NK-92 treated with Interleukin-12 subunit alpha and Interleukin-12 subunit beta, amount 100 ng/mL, for 24 hours (cell line): ENCODE results near the gene MICU1.

Source experiments
- DNase-seq: peaks from one replicate; lab custom pipeline; 2025; lab: John Stamatoyannopoulos, UW

MICU1 gene

DNA sequence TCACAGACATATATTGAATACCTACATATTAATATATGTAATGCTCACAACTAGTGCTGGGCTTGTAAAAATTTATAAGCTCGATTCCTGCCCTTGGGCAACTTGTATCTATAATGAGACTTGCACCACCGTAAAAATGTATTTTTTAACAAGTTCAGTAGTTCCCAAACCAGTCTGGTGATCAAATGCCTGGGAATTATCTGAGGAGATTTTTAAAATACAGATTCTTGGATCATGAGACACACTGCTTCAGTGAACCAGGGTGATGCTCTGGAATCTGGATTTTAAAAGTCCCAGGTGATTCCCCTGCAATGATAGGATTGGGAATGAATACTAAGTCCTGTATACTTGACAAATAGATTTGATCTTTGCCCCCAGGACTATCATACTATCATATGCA is 4.3 kb upstream of the MICU1 start:
- DNase-seq: no peak

DNA sequence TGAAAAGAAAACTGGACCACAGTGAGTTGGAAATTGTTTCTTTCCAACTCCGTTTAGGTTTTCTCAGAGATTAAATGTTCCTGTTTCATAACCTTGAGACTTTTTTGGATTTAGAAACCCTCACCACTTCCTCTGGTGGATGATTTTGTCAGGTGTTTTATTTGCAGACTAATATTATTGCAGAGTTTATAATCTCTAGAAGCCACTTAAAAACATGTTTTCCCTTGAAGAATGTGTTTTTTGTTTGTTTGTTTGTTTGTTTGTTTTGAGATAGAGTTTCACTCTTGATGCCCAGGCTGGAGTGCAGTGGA is 520 bp upstream of the MICU1 start:
- DNase-seq: no peak

DNA sequence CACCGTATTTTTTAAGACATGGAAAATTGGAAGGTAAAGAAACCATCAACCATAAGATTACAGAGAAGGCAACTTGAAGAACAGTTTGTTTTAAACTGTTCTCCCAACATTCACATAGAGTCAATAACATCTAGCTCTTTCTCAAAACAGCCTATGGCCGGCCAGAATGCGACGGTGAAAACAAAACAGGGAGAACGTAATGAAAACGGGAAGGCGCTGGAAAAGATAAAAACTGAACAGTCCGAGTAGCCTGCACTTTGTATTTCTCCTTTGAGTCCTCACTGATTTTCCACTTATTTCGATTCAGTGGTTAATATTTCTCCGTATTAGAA is 637 bp downstream of the MICU1 start:
- DNase-seq: no peak

DNA sequence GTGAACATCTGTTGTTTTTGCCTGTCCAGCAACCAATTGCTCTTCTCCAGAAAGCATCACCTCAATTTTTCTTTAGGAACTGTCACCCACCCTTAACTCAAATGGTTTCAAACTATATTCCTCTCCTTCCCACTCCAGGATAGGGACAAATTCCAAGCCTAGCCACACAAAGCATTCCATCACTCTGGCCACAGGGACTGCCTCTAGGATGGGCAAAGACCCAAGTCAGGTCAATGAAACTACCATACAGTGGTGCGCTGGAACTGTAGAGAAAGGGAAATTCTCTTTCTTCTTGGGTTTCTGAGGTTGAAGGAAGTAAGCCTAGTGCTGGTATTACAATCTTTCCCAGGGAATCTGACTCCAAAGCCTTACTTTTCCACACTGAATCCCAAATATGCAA is 3.6 kb downstream of the MICU1 start:
- no peak for DNase-seq

DNA sequence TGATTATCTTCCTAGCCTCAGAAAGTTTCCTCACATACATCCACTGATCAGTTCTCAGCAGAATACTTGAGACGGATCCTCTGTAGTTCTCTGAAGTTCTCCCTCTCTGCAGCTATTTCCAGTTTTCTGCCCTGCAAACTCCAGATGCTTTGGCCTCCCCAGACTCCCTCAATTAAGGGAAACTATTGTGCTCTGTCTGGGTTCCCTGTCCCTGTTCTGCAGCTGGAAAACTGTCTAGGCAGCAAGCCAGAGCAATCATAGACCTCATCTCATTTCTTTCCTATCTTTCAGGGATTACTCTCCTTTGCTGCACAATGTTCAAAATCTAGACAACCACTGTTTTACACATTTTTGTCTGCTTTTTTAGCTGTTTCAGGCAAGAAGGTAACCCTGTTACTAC is 9.2 kb downstream of the MICU1 start:
- DNase-seq: no peak

DNA sequence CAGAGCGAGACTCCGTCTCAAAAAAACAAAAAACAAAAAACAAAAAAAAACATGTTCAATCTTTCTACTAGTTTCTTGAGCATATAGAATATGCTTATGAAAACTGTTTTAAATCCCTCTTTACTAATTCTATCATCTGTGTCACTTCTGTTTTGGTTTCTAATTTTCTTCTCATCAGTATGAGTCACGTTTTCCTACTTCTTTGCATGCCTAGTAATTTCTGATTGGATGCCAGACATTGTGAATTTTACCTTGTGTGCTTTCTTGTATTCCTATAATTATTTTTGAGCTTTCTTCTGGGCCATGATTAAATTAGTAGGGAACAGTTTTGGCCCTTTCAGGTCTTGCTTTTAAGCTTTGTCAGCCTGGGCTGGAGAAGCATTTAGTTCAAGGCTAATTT is 9.9 kb downstream of the MICU1 start:
- no peak for DNase-seq

DNA sequence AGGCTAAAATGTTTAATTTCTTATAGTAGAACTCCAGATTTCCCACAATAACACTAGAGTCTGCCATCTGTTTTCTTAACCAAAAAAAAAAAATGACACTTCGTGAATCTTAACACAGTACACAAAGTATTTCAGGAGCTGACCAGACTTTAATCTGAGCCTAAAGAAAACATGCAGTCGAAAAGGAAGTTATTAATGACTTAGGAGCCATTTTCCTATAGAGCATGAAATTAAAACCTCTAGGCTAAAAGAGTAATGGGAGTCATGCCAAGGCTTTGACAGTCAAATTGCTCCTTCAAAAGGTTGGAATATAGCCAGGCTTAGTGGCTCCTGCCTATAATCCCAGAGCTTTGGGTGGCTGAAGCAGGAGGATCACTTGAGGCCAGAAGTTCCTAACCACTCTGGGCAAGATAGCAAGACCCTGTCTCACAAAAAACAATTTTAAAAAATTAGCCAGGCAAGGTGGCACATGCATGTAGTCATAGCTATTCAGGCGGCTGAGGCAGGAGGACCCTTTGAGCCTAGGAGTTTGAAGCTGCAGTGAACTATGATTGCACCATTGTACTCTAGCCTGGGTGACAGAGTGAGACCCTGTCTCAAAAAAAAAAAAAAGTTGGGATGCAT is 13.6 kb downstream of the MICU1 start:
- no peak for DNase-seq

DNA sequence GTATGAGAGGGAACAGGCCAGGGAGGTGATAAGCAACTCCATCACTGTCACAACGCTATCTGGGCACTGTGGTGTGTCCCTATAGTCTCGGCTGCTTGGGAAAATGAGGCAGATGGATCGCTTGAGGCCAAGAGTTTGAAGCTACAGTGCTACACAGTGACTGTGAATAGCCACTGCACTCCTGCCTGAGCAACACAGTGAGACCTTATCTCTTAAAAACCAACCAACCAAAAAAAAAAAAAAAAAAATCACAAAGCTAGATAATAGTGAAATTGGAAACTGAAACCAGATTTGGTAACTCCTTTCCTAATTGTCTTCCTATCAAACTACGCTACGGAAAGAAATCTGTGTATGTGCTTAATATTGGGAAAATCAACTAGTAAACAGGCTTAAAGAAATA is 14.1 kb downstream of the MICU1 start:
- DNase-seq: no peak

DNA sequence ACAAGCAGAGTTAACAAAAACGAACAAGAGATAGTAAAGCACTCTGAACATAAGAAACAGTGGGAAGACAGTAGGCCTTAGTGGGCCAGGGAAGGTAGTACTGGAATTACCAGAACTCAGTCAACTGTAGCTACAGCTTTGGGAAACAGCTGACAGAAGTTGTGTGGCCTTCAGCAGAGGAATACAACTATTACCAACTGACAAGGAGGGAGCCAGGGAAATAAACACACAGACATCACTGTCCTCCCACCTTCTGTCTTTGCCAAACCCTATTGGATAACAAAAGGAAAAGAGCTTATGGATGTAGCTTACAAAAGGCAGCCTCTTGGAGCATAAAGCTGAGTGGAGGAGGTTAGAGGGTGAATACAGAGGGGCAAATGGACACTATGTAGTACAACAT is 15.4 kb downstream of the MICU1 start:
- DNase-seq: no peak

DNA sequence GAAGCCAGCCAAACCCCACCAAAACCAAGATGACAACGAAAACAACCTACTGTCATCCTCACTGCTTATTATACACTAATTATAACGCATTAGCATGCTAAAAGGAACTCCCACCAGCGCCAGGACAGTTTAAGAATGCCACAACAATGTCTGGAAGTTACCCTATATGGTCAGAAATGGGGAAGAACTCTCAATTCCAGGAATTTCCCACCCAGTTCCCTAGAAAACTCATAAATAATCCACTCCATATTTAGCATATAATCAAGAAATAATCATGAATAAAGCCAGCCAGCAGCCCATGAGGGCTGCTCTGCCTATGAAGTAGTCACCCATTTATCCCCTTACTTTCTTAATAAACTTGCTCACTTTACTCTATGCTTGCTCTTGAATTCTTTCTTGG is 20.8 kb downstream of the MICU1 start:
- no peak for DNase-seq

DNA sequence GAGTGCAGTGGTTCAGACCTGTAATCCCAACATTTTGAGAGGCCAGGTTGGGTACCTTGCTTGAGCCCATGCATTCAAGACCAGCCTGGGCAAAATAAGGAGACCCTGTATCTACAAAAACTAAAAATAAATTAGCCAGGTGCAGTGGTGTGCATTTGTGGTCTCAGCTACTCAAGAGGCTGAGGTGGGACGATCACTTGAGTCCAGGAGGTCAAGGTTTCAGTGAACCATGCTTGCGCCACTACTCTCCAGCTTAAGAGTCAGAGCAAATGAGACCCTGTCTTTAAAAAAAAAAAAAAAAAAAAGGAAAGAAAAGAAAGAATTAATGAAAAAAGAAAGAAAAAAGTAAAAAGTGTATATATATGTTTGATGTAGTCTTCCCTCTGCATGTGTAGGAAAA is 24.7 kb downstream of the MICU1 start:
- DNase-seq: no peak

DNA sequence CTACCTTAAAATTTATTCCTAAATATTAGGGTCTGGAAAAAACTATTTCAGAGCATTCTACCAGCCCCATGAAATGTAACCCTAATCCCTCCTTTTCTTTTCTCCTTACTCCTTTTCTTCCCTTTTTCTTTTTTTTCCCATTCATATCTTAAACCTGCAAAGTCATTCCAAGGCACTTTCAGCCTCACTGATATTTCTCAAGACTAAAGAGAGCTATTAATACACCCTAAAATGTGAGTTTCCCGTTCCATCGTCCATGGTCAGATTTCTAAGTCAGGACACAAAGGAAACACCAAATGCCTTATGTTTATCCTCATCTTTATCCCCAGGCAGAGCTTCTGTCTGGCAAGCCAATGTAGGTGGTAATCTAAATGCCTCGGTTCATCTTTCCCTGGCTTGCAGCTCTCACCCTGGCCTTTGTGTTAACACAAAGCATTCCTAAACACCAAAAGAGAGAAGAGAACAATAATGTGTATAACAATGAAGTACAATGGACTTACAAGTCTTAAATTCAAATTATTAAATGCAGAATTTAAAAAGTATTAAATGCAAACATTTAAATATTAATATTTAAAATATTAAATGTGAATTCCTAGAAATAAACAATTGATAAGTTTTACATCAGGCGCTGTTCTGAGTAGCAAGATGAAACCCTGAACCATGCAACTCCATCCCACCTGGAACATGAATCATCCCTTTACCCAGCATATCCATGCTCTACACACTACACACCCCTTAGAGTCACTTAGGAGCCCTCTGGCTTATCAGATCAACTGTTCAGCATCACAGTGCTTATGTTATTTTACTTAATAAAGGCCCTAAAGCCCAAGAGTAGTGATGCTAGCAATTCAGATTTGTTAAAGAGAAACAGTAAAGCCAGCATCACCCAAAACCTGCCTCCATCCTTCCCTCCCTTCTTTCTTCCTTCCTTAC is 26.8 kb downstream of the MICU1 start:
- no peak for DNase-seq

DNA sequence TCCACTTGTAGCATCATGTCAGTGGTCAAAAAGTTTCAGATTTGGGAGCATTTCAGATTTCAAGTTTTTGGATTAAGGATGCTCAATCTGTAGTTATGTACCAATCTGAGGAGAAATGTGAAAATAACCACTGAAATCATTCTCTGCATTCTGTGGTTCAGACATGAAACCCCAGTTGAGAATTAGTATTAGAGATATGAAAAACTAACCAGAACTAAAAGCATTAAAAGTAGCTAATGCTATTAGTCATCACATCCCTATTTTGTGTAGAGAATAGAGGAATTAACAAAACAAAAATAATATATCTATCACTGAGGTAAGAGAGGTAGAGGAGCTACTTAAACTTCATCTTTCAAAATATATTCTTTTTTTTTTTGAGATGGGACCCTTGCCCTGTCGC is 28.0 kb downstream of the MICU1 start:
- no peak for DNase-seq

DNA sequence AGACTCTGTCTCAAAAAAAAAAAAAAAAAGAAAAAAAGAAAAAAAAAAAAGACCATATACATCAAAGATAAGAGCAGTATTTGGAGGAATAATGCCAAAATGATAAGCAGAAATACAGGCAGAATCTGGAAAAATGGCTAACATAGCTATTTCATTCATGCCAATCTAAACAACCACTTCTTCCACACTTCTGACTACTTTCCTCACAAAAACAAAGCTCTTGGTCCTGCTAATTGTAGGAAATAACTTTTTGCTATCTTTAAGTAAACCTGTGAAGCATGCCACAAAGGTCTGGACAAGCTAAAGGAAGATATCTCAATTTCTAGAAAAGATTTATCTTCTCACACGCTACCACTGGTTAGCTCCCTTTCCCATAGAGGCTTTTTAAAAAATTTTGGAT is 30.4 kb downstream of the MICU1 start:
- no peak for DNase-seq

DNA sequence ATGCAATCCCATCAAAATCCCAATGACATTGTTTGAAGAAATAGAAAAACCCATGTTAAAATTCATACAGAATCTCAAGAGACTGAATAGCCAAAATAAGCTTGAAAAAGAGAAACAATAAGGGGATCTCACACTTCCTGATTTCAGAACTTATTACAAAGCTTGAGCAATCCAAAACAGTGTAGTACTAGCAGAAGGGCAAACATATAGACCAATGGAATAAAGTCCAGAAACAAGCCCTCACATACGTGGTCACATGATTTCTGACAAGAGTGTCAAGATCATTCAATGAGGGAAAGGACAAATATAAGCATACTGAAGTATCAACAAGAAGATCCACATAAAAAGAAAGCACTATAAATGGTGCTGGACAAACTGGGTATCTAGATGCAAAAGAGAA is 31.9 kb downstream of the MICU1 start:
- DNase-seq: no peak

DNA sequence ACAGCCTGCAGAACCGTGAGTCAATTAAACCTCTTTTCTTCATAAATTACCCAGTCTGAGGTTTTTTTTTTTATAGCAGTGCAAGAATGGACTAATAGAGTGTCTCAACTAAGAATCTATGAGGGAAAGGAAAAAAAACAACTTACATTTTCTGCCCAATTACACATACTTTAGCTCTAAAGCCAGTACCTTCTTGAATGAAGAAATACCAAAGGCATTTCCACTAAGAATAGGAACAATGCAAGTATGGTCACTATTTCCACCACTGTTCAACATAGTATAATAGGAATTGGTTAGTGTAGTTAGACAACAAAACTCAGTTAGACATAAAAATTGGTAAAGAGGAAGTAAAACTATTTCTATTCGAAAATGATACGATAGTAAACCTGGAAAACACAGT is 37.6 kb downstream of the MICU1 start:
- DNase-seq: no peak

DNA sequence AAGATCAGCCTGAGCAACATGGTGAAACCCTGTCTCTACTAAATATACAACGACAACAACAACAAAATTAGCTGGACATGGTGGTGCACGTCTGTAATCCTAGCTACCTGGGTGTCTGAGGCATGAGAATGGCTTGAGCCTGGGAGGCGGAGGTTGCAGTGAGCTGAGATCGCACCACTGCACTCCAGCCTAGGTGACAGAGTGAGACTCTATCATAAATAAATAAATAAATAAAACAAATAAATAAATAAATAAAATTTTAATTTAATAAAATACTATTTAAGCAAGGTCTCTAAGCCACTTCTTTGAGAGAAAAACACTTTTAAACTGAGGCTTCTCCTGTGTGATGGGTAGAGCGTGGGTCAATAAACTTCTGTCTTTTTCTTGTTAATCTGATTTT is 38.3 kb downstream of the MICU1 start:
- no peak for DNase-seq

DNA sequence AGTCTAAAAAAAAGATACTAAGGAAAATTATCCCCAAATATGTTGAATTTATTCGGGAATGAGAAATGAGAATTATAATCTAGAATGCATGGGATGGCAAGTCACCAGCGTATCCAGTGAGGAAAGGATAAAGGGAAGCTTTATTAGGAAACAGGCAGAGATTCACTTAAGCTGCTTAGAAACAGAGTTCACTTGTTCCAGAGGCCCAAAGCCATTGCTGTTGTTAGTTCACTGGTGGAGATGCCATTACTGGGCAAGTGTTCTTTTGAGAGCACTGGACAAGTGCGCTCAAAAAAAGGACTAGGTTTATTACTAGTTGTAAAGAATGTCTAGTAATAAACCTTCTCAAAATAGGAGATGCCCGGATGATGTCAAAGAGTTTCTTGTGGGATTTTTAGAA is 51.2 kb downstream of the MICU1 start:
- DNase-seq: no peak

DNA sequence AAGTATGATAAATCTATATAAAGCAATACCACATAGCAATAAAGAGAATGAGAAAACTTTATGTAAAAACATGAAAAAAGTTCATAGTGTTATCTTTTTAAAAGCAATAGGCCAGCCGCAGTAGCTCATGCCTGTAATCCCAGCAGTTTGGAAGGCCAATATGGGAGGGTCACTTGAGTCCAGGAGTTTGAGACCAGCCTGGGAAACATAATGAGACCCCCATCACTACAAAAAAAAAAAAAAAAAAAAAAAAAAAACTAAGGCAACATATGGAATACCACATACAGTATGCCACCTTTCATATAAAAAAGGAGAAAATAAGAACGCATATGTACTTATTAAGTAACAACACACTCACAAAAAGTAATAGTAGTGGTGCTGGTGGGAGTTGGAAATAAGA is 52.8 kb downstream of the MICU1 start:
- no peak for DNase-seq

DNA sequence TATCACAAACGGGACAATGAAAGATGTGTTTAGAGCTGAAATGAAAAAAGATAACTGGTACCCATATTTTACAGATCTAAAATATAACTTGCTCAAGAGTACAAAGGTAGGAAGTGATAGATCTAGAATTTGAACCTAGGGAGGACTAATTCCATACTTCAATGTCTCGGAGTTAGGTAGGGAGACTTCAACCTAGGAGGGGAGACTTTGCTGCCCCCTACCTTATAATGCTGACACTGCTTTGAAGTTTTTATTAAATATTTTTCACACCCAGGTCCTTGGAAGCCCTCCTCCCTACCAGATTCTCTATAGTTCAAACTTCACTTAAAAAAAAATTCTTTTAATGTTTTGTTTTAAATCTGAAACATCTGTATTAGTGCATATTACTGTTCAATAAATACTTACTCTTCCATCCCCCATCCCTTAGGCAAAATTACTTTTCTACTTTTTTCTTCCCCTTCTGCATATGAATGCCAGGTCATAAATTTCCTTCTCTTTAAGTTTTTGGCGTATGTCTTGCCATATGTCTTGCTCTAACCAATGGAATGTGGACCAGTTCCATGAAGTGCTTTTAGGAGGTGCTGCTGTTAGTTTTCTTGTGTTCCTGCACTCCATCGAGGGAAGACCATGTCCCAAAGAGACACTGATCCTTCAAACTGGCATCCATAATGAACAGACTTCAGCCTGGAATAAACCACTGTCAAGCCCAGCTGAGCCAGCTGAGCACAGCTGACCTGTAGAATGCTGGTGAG is 57.8 kb downstream of the MICU1 start:
- no peak for DNase-seq

DNA sequence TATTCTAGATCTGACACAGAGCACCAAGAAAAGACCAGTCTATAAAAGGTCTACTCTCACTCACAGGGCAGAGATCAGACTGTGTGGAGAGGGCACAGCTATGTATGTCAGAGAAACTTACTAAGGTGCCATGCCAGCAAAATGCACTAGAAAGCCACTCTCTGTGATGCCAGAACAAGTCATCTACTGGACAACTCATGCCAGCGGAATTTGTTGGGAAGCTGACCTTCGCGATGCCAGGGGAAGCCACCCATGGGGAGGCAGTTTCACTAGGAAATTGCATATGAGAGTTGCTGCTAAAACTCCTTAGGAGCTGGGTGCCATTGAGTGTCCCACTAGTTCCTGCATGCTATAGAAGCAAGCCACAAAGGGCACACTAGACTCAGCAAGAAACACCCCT is 58.5 kb downstream of the MICU1 start:
- no peak for DNase-seq

DNA sequence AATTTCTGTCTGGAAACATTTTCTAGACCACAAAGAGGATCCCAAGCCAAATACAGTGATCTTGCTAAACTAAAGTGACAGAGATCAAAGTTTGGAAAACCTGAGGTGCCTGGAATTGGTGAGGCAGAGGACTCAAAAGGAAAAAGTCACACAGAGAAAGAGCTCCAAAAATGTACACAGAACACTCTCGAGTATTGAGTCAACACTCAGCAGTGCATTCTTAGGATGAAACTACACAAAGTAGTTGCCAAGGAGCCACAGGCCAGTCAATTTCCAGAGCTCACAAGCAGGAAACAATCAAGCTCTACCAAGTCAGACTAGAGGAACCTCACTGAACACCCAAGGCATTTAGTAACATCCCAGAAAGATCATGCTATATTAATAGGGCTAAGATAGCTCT is 61.3 kb downstream of the MICU1 start:
- no peak for DNase-seq

DNA sequence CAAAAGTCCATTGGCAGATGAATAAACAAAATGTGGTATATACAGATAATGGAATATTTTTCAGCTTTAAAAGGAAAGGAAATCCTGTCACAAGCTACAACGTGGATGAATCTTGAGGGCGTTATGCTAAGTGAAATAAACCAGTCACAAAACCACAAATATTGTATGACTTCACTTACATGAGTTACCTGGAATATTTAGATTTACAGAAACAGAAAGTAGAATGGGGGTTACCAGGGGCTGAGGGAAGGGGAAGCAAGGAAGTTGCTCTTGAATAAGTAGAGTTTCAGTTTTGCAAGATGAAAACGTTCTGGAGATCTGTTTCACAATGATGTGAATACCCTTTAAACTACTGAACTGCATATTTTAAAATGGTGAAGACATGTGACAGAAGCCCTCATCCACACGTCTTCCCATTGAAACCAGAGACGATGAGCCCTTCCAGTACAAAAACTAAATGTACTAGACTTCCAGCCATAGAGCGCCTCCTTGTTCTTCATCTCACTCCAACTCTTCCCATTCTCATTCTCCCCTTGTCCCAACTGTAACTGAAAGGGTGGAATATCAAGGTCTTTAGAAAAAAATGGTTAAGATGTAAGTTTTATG is 62.4 kb downstream of the MICU1 start:
- no peak for DNase-seq
